Activated CD8-positive, alpha-beta T cell treated with anti-CD3 and anti-CD28 coated beads, Interleukin-2, amount 10 ng/mL, durations not matched to agents 7 days and 5 days (primary cell): Measurements from ENCODE around the gene SLC22A7. TPM values are rescaled to one million over a fixed set of nuclear protein-coding genes. Genes with fewer than 3 reads are reported as not detected.

ENCODE experiments used
- ATAC-seq: fragments of 150-1000 bp; cut with Tn5 transposase; one replicate; pipeline ENCODE4 v1.10.0; 2021; ENCODE audit warnings: moderate library complexity
- CTCF ChIA-PET: fragments of 350-600 bp; sonication (Branson Sonifier 250); formaldehyde crosslinking; loops from one replicate; lab custom pipeline; 2021; ENCODE audit warnings: antibody characterized with exemption; lab: Charles Lee
- POLR2A ChIA-PET: fragments of 350-600 bp; sonication (Branson Sonifier 250); formaldehyde crosslinking; loops from one replicate; lab custom pipeline; 2021; ENCODE audit warnings: antibody characterized with exemption; lab: Charles Lee
- DNase-seq: peaks from one replicate; pipeline ENCODE4 v3.0.0-alpha.2; 2020
- H3K27ac Mint-ChIP-seq: one replicate; pipeline ENCODE4 v1.8.0; 2021; ENCODE audit warnings: mild to moderate bottlenecking, mixed read lengths
- H3K27me3 Mint-ChIP-seq: one replicate; pipeline ENCODE4 v1.8.0; 2021; ENCODE audit warnings: low read depth, mixed read lengths
- H3K36me3 Mint-ChIP-seq: one replicate; pipeline ENCODE4 v1.8.0; 2021; ENCODE audit warnings: low read depth, mixed read lengths
- H3K4me1 Mint-ChIP-seq: one replicate; pipeline ENCODE4 v1.8.0; 2021; ENCODE audit warnings: low read depth, mixed read lengths
- H3K4me3 Mint-ChIP-seq: one replicate; pipeline ENCODE4 v1.8.0; 2021; ENCODE audit warnings: mild to moderate bottlenecking, mixed read lengths
- H3K9me3 Mint-ChIP-seq: one replicate; pipeline ENCODE4 v1.8.0; 2022; ENCODE audit warnings: mixed read lengths; ENCODE audit not compliant: insufficient read depth
- total RNA-seq, 2 experiments: library from RNA; stranded (reverse); gene quantifications; one replicate each; pipeline ENCODE4 v1.2.3, GENCODE V29; 2021

SLC22A7 gene
- total RNA-seq, 2 experiments from 2014 or later, result not detected

DNA sequence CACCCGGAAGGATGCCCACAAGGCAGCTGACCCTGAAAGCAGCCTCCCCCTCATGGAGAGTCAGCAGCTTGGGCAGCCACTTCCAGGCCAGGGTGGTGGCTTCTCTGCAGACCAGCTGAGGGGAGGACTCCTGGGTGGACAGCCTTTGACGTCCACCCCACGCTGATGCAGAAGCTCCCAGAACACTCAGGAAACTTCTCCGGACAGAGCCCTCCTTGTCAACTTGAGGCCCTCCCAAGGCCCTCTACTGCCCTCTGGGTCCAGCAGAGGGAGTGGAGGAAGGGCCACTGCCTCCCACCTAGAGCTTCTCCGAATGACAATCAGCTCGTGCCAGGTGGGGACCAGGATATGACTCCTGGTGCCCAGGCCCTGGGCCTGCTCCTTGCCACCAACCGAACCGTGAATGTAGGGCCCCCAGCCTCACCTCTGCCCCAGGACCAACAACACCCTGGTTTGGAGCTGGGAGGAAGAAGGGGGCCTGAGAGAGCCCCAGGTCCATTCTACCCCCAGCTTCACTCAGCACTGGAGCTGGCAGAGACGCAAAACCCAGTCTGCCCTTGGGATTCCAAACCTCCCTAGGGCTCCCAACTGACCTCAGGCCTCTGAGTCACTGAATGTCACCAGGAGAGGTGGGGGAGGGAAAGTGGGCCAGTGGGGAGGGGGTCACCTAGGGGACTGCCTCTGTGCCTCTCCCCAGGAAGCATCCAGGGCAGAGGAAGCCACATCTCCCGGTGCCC is 10.9 kb upstream of the SLC22A7 start:
- ATAC-seq, result no peak
- H3K9me3 Mint-ChIP-seq, result no peaks in the 10 kb centered on the region
- no peaks in the 10 kb centered on the region for H3K36me3 Mint-ChIP-seq
- H3K4me3 Mint-ChIP-seq, result no peak overlapping the region
- CTCF ChIA-PET, result interaction anchor here (1.1 to 1.3 kb wide), 2 partner anchors 9 to 111 kb away, joined by 3 read pairs; no protein-coding TSS in a partner anchor
- POLR2A ChIA-PET, result no interaction called here
- DNase-seq, result no peak
- H3K4me1 Mint-ChIP-seq, result peaks cover 4% of the 10 kb centered on the region
- H3K27ac Mint-ChIP-seq, result no peak overlapping the region
- peaks cover 42% of the 10 kb centered on the region for H3K27me3 Mint-ChIP-seq

DNA sequence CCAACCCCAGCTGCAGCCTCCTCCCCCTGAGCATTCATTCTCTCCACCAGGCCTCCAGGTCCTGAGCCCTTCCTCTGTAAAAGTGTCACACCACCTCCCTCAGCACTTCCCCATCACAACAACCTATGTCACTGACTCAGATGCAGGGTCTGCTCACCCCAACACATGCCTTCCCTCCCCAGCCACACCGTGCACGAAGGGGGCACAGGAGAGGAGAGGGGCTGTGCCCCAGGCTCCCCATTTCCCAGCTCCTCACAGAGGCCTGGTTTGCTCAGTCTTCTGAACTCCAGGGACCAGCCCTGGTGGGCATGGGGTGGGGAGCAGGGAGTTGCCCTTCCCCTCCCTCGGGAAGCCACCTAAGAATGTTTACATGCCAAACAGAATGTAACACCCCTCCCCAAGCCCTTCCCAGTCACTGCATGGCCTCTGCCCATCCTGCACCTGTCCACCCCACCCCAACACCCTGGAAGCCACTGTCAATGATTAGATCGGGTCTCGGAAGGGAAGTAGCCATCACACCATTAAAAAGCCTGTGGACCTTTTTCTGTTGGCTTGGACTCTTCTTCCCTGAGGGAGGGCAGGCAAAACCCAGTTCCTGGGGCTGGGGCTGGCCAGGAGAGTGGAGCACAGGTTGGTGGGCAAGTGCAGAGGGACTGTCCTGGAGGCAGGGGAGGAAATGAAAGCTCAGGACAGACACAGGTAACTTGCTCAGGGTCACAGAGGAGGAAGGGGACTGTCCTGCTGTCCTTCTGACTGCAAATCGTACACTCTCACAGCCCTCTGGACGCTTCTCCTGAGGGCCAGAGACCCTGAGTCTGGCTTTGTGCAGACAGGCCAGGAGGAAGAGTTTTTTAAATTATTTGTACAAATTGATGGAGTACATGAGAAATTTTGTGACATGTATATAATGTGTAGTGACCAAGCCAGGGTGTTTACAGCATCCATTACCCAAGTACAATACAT is 10.1 kb upstream of the SLC22A7 start:
- Mint-ChIP-seq H3K4me1 (peaks cover 3% of the 10 kb centered on the region), H3K27ac (no peak overlapping the region), H3K36me3 (no peaks in the 10 kb centered on the region), H3K4me3 (no peak overlapping the region), H3K9me3 (no peaks in the 10 kb centered on the region), H3K27me3 (peaks cover 37% of the 10 kb centered on the region)
- no peak for ATAC-seq
- ChIA-PET POLR2A (no interaction called here), CTCF (interaction anchor here (1.1 to 1.3 kb wide), 2 partner anchors 10 to 110 kb away, joined by 3 read pairs; no protein-coding TSS in a partner anchor)
- no peak for DNase-seq

DNA sequence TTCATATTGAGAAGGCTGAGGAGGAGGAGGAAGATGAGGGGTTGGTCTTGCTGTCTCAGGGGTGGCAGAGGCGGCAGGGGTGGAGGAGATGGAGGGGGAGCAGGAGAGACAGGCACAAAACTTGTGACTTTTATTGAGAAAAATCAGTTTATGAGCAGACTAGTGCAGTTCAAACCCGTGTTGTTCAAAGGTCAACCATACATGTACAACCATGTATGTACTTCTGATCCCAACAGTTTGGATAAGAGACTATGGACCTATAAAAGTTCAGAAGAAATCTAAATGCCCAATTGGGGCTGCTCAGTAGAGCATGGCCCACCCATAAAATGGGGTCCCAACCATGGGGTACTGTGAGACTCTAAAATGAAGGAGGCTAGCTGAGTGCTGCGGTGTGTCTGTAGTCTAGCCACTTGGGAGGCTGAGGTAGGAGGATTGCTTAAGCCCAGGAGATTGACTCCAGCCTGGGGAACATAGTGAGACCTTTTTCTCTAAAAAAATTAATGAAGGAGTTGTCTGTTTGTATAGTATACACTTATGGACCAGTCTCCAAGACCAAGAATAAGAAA is 7.6 kb upstream of the SLC22A7 start:
- peaks cover 3% of the 10 kb centered on the region for H3K4me1 Mint-ChIP-seq
- no peak for DNase-seq
- no peaks in the 10 kb centered on the region for H3K36me3 Mint-ChIP-seq
- no peak overlapping the region for H3K4me3 Mint-ChIP-seq
- ChIA-PET POLR2A (no interaction called here), CTCF (interaction anchor here (1.3 kb wide), 1 partner anchor 27 kb away, joined by 4 read pairs; no protein-coding TSS in a partner anchor)
- no peak overlapping the region for H3K27ac Mint-ChIP-seq
- H3K9me3 Mint-ChIP-seq, result no peaks in the 10 kb centered on the region
- H3K27me3 Mint-ChIP-seq, result peaks cover 34% of the 10 kb centered on the region
- no peak for ATAC-seq

DNA sequence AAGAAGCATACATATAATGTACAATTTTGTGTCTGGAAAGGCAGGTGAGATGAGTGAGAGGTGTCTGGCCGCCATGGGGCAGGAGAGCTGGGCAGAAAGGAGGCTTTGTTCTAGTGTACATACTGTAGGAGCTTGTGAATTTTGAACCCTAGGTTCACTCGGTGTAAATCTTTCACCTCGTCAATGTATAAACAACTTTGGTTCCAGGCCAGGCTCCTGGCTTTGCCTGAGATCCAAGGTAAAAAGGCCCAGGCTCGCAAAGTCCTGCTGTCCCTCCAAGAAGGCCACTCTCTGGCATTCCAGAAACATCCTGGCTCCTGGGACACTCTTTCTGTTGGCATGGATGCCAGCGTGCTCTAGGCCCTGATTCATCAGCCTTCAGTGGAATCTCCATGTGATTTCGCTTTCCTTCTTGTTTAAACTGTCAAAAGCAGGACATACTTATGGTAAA is 7.1 kb upstream of the SLC22A7 start:
- H3K9me3 Mint-ChIP-seq, result no peaks in the 10 kb centered on the region
- ChIA-PET CTCF (interaction anchor here (1.3 kb wide), 1 partner anchor 27 kb away, joined by 4 read pairs; no protein-coding TSS in a partner anchor), POLR2A (no interaction called here)
- no peak for DNase-seq
- no peaks in the 10 kb centered on the region for H3K36me3 Mint-ChIP-seq
- peaks cover 29% of the 10 kb centered on the region for H3K27me3 Mint-ChIP-seq
- no peak for ATAC-seq
- no peak overlapping the region for H3K27ac Mint-ChIP-seq
- H3K4me1 Mint-ChIP-seq, result no peaks in the 10 kb centered on the region
- H3K4me3 Mint-ChIP-seq, result no peak overlapping the region

DNA sequence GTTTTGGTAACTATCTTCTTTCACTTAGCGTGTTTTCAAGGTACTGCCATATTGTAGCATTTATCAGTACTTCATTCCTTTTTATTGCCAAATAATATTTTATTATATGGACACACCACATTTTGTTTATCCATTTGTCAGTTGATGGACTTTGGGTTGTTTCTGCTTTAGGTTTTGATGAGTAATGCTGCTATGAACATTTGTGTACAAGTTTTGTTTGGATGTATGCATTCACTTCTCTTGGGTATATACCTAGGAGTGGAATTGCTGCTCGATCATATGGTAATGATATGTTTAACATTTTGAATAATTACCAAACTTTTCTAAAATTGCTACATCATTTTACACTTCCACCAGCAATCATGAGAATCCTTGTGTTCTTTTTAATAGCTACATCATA is 6.4 kb upstream of the SLC22A7 start:
- H3K4me1 Mint-ChIP-seq, result no peaks in the 10 kb centered on the region
- DNase-seq (no peak), ATAC-seq (no peak)
- no peak overlapping the region for H3K27ac Mint-ChIP-seq
- no peak overlapping the region for H3K4me3 Mint-ChIP-seq
- no peaks in the 10 kb centered on the region for H3K36me3 Mint-ChIP-seq
- POLR2A ChIA-PET, result no interaction called here
- CTCF ChIA-PET, result interaction anchor here (1.3 kb wide), 1 partner anchor 28 kb away, joined by 4 read pairs; no protein-coding TSS in a partner anchor
- no peaks in the 10 kb centered on the region for H3K9me3 Mint-ChIP-seq
- peaks cover 27% of the 10 kb centered on the region for H3K27me3 Mint-ChIP-seq

DNA sequence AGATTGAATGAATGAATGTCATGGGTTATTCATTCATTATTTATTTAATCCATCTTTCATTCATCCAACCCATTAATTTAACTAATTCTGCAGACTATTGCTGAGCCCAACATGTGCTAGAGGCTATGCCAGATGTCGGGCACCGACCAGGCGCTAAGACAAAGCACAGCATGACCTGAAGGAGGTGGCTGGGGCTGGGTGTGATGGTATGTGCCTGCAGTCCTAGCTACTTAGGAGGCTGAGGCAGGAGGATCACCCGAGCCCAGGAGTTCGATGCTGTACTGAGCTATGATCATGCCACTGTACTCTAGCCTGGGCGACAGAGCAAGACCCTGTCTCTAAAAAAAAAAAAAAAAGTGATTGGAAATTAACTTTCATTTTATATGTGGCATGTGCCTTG is 5.7 kb upstream of the SLC22A7 start:
- ChIA-PET POLR2A (no interaction called here), CTCF (interaction anchor here (1.2 kb wide), 1 partner anchor 105 kb away, joined by 3 read pairs; no protein-coding TSS in a partner anchor)
- peaks cover 28% of the 10 kb centered on the region for H3K27me3 Mint-ChIP-seq
- H3K9me3 Mint-ChIP-seq, result no peaks in the 10 kb centered on the region
- H3K27ac Mint-ChIP-seq, result no peak overlapping the region
- ATAC-seq (no peak), DNase-seq (no peak)
- H3K4me1 Mint-ChIP-seq, result no peaks in the 10 kb centered on the region
- no peak overlapping the region for H3K4me3 Mint-ChIP-seq
- H3K36me3 Mint-ChIP-seq, result no peaks in the 10 kb centered on the region

DNA sequence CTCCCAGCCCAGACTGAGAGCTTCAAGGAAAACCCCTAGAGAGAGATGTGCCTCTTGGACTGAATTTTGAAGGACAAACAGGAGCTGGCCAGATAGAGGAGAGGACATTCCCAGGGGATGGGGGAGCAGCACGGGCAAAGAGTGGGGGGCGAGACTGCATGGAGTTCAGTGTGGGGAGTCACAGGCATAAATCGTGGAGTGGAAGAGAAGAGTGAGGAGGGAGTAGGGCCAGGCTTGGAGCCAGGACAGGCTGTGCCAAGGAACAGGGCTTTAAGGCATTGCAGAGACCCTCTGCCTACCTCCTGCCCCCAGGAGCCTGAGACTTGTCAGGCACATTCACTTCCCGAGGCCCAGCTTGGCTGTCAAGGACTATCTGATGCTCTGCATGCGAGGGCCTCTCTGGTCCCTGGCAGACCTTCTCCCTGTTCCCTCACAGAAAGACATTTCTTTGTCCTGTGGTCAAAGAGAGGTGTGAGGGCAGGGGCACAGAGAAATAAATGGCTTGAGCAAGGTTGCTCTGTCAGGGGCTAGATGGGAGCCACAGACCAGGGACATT is 5.2 kb upstream of the SLC22A7 start:
- Mint-ChIP-seq H3K4me1 (no peaks in the 10 kb centered on the region), H3K36me3 (no peaks in the 10 kb centered on the region), H3K27me3 (peaks cover 28% of the 10 kb centered on the region), H3K27ac (no peak overlapping the region), H3K9me3 (no peaks in the 10 kb centered on the region), H3K4me3 (no peak overlapping the region)
- CTCF ChIA-PET, result interaction anchor here (1.2 kb wide), 1 partner anchor 105 kb away, joined by 3 read pairs; no protein-coding TSS in a partner anchor
- DNase-seq (no peak), ATAC-seq (no peak)
- POLR2A ChIA-PET, result no interaction called here

DNA sequence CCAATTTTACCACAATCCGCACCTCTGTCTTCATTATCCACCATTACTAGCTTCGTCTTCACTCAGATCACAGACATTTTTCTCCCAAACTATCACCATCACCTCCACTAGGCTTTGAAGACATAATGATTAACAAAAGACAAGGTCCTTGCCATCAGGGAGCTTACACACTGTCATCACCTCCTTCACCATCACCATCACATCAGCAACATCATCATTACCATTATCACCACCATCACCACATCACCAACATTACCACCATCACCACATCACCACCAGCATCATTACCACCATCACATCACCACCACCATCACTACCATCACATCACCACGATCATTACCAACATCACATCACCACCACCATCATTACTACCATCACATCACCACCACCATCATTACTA is 4.4 kb upstream of the SLC22A7 start:
- H3K27ac Mint-ChIP-seq, result no peak overlapping the region
- H3K9me3 Mint-ChIP-seq, result no peaks in the 10 kb centered on the region
- ATAC-seq (no peak), DNase-seq (no peak)
- no peak overlapping the region for H3K4me3 Mint-ChIP-seq
- POLR2A ChIA-PET, result no interaction called here
- no peaks in the 10 kb centered on the region for H3K36me3 Mint-ChIP-seq
- CTCF ChIA-PET, result interaction anchor here (0.8 kb wide), 1 partner anchor 15 kb away, joined by 3 read pairs; the partner anchor contains the start of gene CRIP3
- H3K27me3 Mint-ChIP-seq, result peaks cover 23% of the 10 kb centered on the region
- H3K4me1 Mint-ChIP-seq, result no peaks in the 10 kb centered on the region

DNA sequence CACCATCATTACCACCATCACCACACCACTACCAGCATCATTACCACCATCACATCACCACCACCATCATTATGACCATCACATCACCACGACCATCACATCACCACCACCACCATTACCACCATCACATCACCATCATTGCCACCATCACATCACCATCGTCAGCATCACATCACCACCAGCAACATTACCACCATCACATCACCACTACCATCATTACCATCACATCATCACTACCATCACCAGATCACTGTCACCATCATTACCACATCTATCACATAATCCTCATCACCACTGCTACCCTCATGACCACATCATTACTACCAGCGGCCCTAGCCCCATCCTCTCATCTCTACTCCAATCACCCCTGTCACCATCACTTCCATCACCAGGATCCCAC is 3.5 kb upstream of the SLC22A7 start:
- ChIA-PET POLR2A (no interaction called here), CTCF (no interaction called here)
- ATAC-seq (no peak), DNase-seq (no peak)
- no peaks in the 10 kb centered on the region for H3K9me3 Mint-ChIP-seq
- H3K27ac Mint-ChIP-seq, result no peak overlapping the region
- H3K27me3 Mint-ChIP-seq, result peaks cover 23% of the 10 kb centered on the region
- no peaks in the 10 kb centered on the region for H3K4me1 Mint-ChIP-seq
- H3K4me3 Mint-ChIP-seq, result no peak overlapping the region
- H3K36me3 Mint-ChIP-seq, result no peaks in the 10 kb centered on the region

DNA sequence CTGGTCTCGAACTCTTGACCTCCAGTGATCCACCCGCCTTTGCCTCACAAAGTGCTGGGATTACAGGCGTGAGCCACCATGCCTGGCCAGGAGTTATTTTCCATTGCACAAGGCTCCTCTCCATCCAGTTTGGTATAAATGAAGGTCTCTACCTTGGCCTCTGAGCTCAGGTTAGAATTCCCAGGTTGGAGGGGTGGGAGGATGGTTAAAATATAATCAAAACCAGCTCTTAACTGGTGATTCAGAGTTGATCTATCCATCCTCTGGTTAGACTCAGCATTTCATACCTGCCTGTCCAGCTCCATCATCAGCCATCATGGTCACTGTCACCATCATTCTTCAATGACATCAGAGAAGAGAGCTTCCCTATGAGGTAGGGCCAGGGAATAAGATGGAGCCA is 2.6 kb upstream of the SLC22A7 start:
- Mint-ChIP-seq H3K4me3 (no peak overlapping the region), H3K27ac (no peak overlapping the region), H3K9me3 (no peaks in the 10 kb centered on the region), H3K4me1 (no peaks in the 10 kb centered on the region), H3K27me3 (peaks cover 24% of the 10 kb centered on the region), H3K36me3 (no peaks in the 10 kb centered on the region)
- DNase-seq, result no peak
- POLR2A ChIA-PET, result no interaction called here
- ATAC-seq, result no peak
- CTCF ChIA-PET, result interaction anchor here (2.5 kb wide), 1 partner anchor 12 kb away, joined by 14 read pairs; the partner anchor contains the start of gene CRIP3
